CD14-positive monocyte (primary cell): ENCODE measurements around the gene PLEKHG4. TPM values are rescaled to one million over a fixed set of nuclear protein-coding genes. Genes with fewer than 3 reads are reported as not detected.
A peak's percentile ranks its signal among the peaks of the same experiment; 100 is the strongest.

Source experiments
- DNase-seq, 3 donors: peaks; one replicate each; pipeline ENCODE4 v3.0.0-alpha.2; 2011 to 2022
- H2AFZ ChIP-seq: 2 replicates; pipeline ENCODE4 v1.6.0; 2012; ENCODE audit warnings: mild to moderate bottlenecking, low read depth, low read length, inconsistent platforms; ENCODE audit not compliant: insufficient read depth, poor library complexity, severe bottlenecking
- H3K27ac ChIP-seq, 2 donors: 1 replicate in 1 of 2; 2 replicates in 1 of 2; pipeline ENCODE4 v1.5.1; 2012 to 2013; ENCODE audit warnings: low read length in 2 of 2, control low read depth in 1 of 2, inconsistent platforms in 1 of 2, low read depth in 1 of 2, mild to moderate bottlenecking in 1 of 2
- H3K27me3 ChIP-seq, 2 donors: one replicate each; pipeline versions ENCODE4 v1.6.0 to v1.6.1; 2011 to 2013; ENCODE audit warnings: low read length in 2 of 2; ENCODE audit not compliant: control insufficient read depth in 2 of 2, insufficient read depth in 2 of 2
- H3K36me3 ChIP-seq, 2 donors: replicated peaks in 1 of 2; 1 replicate in 1 of 2; 2 replicates in 1 of 2; pipeline versions ENCODE4 v1.5.1 to v1.6.1; 2012 to 2013; ENCODE audit warnings: low read length in 2 of 2, control low read depth in 1 of 2, inconsistent platforms in 1 of 2, mild to moderate bottlenecking in 1 of 2; ENCODE audit not compliant: insufficient read depth in 2 of 2, control insufficient read depth in 1 of 2
- H3K4me1 ChIP-seq, 2 donors: 1 replicate in 1 of 2; 2 replicates in 1 of 2; pipeline versions ENCODE4 v1.5.1 to v1.6.1; 2012 to 2013; ENCODE audit warnings: low read length in 2 of 2, control low read depth in 1 of 2, inconsistent platforms in 1 of 2, mild to moderate bottlenecking in 1 of 2, moderate library complexity in 1 of 2; ENCODE audit not compliant: insufficient read depth in 2 of 2, control insufficient read depth in 1 of 2
- H3K4me2 ChIP-seq: replicated peaks from 2 replicates; pipeline ENCODE3; 2012; ENCODE audit warnings: low read length, moderate library complexity, mild to moderate bottlenecking; ENCODE audit not compliant: poor library complexity, severe bottlenecking; ENCODE audit errors: extremely low read depth
- H3K4me3 ChIP-seq, 3 experiments: fragments of 200-600 bp in 1 of 3; sonication (generic) in 1 of 3; replicated peaks in 1 of 3; 1 replicate in 2 of 3; 2 replicates in 1 of 3; pipeline ENCODE4 v1.5.1; 2011 to 2013; ENCODE audit warnings: low read length in 3 of 3, mild to moderate bottlenecking in 3 of 3, control low read depth in 2 of 3, low read depth in 2 of 3, inconsistent platforms in 1 of 3, moderate library complexity in 1 of 3
- H3K79me2 ChIP-seq: 2 replicates; pipeline ENCODE4 v1.6.0; 2012; ENCODE audit warnings: mild to moderate bottlenecking, control low read depth, inconsistent platforms, low read length, moderate library complexity; ENCODE audit not compliant: insufficient read depth
- H3K9ac ChIP-seq: 2 replicates; pipeline ENCODE4 v1.6.0; 2017; ENCODE audit warnings: low read length, mild to moderate bottlenecking; ENCODE audit not compliant: insufficient read depth, poor library complexity, severe bottlenecking
- H3K9me3 ChIP-seq, 2 donors: replicated peaks in 1 of 2; 1 replicate in 1 of 2; 2 replicates in 1 of 2; pipeline versions ENCODE4 v1.5.1 to v1.6.1; 2012 to 2013; ENCODE audit warnings: low read length in 2 of 2, control low read depth in 1 of 2; ENCODE audit not compliant: control insufficient read depth in 1 of 2, insufficient read depth in 1 of 2
- H4K20me1 ChIP-seq: 2 replicates; pipeline ENCODE4 v1.6.0; 2012; ENCODE audit warnings: mild to moderate bottlenecking, low read length, control low read depth, moderate library complexity; ENCODE audit not compliant: insufficient read depth
- H3K27ac Mint-ChIP-seq, 7 donors: one replicate each; pipeline ENCODE4 v1.8.0; 2020; ENCODE audit warnings: mild to moderate bottlenecking in 7 of 7, mixed read lengths in 7 of 7, moderate library complexity in 6 of 7, inconsistent platforms in 2 of 7
- H3K27me3 Mint-ChIP-seq, 3 donors: one replicate each; pipeline ENCODE4 v1.8.0; 2021 to 2022; ENCODE audit warnings: low read depth in 3 of 3, mild to moderate bottlenecking in 3 of 3, mixed read lengths in 3 of 3, moderate library complexity in 3 of 3, inconsistent platforms in 1 of 3
- H3K36me3 Mint-ChIP-seq, 2 donors: one replicate each; pipeline ENCODE4 v1.8.0; 2020; ENCODE audit warnings: mixed read lengths in 2 of 2, inconsistent platforms in 1 of 2, mild to moderate bottlenecking in 1 of 2
- H3K4me1 Mint-ChIP-seq: one replicate; pipeline ENCODE4 v1.8.0; 2020; ENCODE audit warnings: mild to moderate bottlenecking, mixed read lengths
- H3K4me3 Mint-ChIP-seq, 2 donors: one replicate each; pipeline ENCODE4 v1.8.0; 2020; ENCODE audit warnings: mild to moderate bottlenecking in 2 of 2, mixed read lengths in 2 of 2, moderate library complexity in 1 of 2
- H3K9me3 Mint-ChIP-seq, 7 donors: one replicate each; pipeline ENCODE4 v1.8.0; 2020 to 2022; ENCODE audit warnings: mixed read lengths in 7 of 7, mild to moderate bottlenecking in 6 of 7, moderate library complexity in 6 of 7, inconsistent platforms in 2 of 7
- WGBS: methylation state at CpG from one replicate; pipeline ENCODE4 v1.1.5; 2013; ENCODE audit warnings: missing lambda C conversion rate; ENCODE audit not compliant: insufficient coverage; 5-methylcytosine and 5-hydroxymethylcytosine counted together
- intact Hi-C, 2 donors: fragments of 100-400 bp; cut with micrococcal nuclease; formaldehyde crosslinking; loops; one replicate each; pipeline versions ENCODE4 v1.15.0 to v1.15.1; 2023
- polyA plus RNA-seq, 3 donors: library from polyadenylated mRNA; depleted of rRNA in 1 of 3; unstranded in 2 of 3; stranded (reverse) in 1 of 3; fragments of 300-500 nt in 2 of 3; fragments of >200 nt in 1 of 3; fragmentation: Illumina TruSeq in 2 of 3; gene quantifications; 1 replicate in 2 of 3; 2 replicates in 1 of 3; pipeline ENCODE4 v1.2.3, GENCODE V29; 2012 to 2021
- TF ChIP-seq, protein P1 (sequence below): fragments of 200-600 bp; IDR thresholded peaks from one replicate; pipeline ENCODE4 v1.8.0; 2022; ENCODE audit warnings: antibody characterized with exemption, mild to moderate bottlenecking

Gene PLEKHG4
- polyA plus RNA-seq, 3 donors = 0.79 to 3.2 (median 3.0) TPM

DNA sequence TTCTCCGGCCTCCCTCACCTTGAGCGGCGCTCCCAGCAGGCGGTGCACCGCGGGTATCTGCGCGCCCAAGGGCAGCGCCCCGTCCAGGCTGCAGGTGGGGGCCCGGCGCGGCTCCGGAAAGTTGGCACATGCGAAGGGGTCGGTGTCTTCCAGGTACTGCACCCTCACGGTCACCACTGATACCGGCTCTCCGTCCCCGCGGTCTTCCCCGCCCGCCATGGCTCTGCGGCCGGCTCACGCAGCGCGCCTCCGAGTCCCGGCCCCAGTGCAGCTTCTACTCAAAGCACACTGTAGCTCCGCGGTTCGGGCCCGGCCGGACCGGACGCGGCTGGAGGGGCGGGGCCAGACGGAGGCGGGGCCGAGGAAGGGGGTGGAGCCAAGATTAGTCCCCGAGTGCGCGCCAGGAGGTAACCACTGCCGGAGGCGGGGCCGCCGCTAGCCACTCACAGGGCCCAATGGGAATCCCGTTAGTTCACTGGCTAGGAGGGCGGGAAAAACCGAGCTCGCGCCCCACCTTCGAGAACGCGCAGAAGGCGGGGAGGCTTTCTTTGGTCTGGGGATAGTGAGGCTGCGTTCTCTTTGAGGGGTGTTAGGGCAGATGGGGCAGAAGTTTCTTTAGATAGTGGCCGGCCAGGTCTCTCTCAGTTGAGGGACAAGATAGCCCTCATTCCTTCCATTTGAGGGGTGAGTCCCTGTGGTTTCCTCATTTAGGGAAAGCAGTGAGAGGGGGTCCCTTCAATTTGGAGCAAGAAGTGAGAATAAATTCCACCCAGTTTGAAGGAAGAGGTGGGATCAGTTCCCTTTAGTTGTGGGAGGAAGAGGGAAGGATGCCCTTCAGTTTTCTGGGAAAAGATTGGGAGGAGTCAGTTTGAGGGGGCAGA is 31.9 kb upstream of the PLEKHG4 start, which contains the start of gene FHOD1:
Gene FHOD1 (minus strand): TSS at position 290 of the 881 bp plus-strand sequence. CDS start 71 bp downstream, at position 219.
- peak within 1 kb of the TSS; percentile 85 for H3K9ac ChIP-seq
- peak within 1 kb of the TSS; percentile 76 for H2AFZ ChIP-seq
- H4K20me1 ChIP-seq = peaks cover 9% of the 10 kb centered on the region
- DNase-seq = peak; percentile 93 to 95 (median 93)
- peak within 1 kb of the TSS; percentile 92 for H3K4me3 Mint-ChIP-seq
- peak within 1 kb of the TSS; percentile 87 for H3K4me2 ChIP-seq
- no peaks in the 10 kb centered on the region for H3K36me3 ChIP-seq
- intact Hi-C loops = loop anchor here (2.0 to 10.0 kb wide), 5 partner anchors 21 to 553 kb away; partner anchors contain the start of genes E2F4 (in 2 of the 2), CMTM4 (in 1 of the 2), CTCF (in 1 of the 2) and TMEM208 (in 1 of the 2)
- H3K36me3 Mint-ChIP-seq = peaks cover 6% of the 10 kb centered on the region in 2 donors
- no peaks in the 10 kb centered on the region for H3K9me3 ChIP-seq
- peaks cover 54 to 61% of the 10 kb centered on the region in 2 donors for H3K4me1 ChIP-seq
- H3K27ac ChIP-seq = peak within 1 kb of the TSS; percentile 84 to 100
- peaks cover 0 to 9% (median 4%) of the 10 kb centered on the region in 7 donors for H3K9me3 Mint-ChIP-seq
- H3K27me3 Mint-ChIP-seq = peaks cover 22 to 41% (median 32%) of the 10 kb centered on the region in 3 donors
- peaks cover 33% of the 10 kb centered on the region for H3K79me2 ChIP-seq
- H3K4me3 ChIP-seq = peak within 1 kb of the TSS; percentile 71 to 97 (median 74)
- H3K27ac Mint-ChIP-seq = peak within 1 kb of the TSS; percentile 82 to 100 (median 99)
- TF ChIP-seq, protein P1, sequence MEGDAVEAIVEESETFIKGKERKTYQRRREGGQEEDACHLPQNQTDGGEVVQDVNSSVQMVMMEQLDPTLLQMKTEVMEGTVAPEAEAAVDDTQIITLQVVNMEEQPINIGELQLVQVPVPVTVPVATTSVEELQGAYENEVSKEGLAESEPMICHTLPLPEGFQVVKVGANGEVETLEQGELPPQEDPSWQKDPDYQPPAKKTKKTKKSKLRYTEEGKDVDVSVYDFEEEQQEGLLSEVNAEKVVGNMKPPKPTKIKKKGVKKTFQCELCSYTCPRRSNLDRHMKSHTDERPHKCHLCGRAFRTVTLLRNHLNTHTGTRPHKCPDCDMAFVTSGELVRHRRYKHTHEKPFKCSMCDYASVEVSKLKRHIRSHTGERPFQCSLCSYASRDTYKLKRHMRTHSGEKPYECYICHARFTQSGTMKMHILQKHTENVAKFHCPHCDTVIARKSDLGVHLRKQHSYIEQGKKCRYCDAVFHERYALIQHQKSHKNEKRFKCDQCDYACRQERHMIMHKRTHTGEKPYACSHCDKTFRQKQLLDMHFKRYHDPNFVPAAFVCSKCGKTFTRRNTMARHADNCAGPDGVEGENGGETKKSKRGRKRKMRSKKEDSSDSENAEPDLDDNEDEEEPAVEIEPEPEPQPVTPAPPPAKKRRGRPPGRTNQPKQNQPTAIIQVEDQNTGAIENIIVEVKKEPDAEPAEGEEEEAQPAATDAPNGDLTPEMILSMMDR = no peak
- under 1% methylated on average over 59 of the region's 60 CpGs for WGBS
- peaks cover 24 to 32% of the 10 kb centered on the region in 2 donors for H3K27me3 ChIP-seq
- H3K4me1 Mint-ChIP-seq = peaks cover 55% of the 10 kb centered on the region

GRCh38 chr16:67248073-67248400 is 31.3 kb upstream of the PLEKHG4 start:
- peak overlapping the region; percentile 92 for H3K4me3 Mint-ChIP-seq
- intact Hi-C loops = loop anchor here in 1 of 2 donors (10.0 kb wide), 3 partner anchors 227 to 553 kb away; partner anchors contain the start of genes CMTM4 and CTCF
- DNase-seq = no peak
- peak overlapping the region; percentile 76 for H2AFZ ChIP-seq
- TF ChIP-seq, protein P1 = no peak
- peaks cover 51% of the 10 kb centered on the region for H3K4me1 Mint-ChIP-seq
- H3K27me3 Mint-ChIP-seq = peaks cover 22 to 44% (median 32%) of the 10 kb centered on the region in 3 donors
- peaks cover 0 to 9% (median 4%) of the 10 kb centered on the region in 7 donors for H3K9me3 Mint-ChIP-seq
- H4K20me1 ChIP-seq = peaks cover 9% of the 10 kb centered on the region
- peaks cover 49 to 55% of the 10 kb centered on the region in 2 donors for H3K4me1 ChIP-seq
- H3K27ac Mint-ChIP-seq = peak overlapping the region in 5 of 7 donors; percentile 25 to 99 (median 68)
- WGBS = 4% methylated on average over 7 of the region's 7 CpGs
- H3K27me3 ChIP-seq = peaks cover 24 to 32% of the 10 kb centered on the region in 2 donors
- H3K9me3 ChIP-seq = no peaks in the 10 kb centered on the region
- H3K79me2 ChIP-seq = peaks cover 28% of the 10 kb centered on the region
- H3K9ac ChIP-seq = no peak overlapping the region
- no peak overlapping the region for H3K27ac ChIP-seq
- H3K4me2 ChIP-seq = peak overlapping the region; percentile 87
- H3K36me3 ChIP-seq = no peaks in the 10 kb centered on the region
- H3K36me3 Mint-ChIP-seq = peaks cover 3 to 4% of the 10 kb centered on the region in 2 donors
- H3K4me3 ChIP-seq = peak overlapping the region in 1 of 3 experiments; percentile 97
